H1 (cell line): ENCODE measurements around the gene LPAR3. TPM values are rescaled to one million over a fixed set of nuclear protein-coding genes. Genes with fewer than 3 reads are reported as not detected.

Experiments
- ATF3 ChIP-seq: IDR thresholded peaks from 2 replicates; pipeline ENCODE4 v1.6.1; 2011; ENCODE audit warnings: low read depth, mild to moderate bottlenecking, low read length; ENCODE audit not compliant: insufficient read depth
- CHD7 ChIP-seq: fragments of 300-600 bp; sonication (generic); IDR thresholded peaks from 2 replicates; pipeline ENCODE4 v1.7.1; 2012; ENCODE audit warnings: low read length, moderate library complexity, mild to moderate bottlenecking, inconsistent platforms; ENCODE audit not compliant: insufficient replicate concordance
- E2F6 ChIP-seq: IDR thresholded peaks from 2 replicates; pipeline ENCODE4 v1.6.1; 2012; ENCODE audit warnings: inconsistent platforms
- JUND ChIP-seq: IDR thresholded peaks from 2 replicates; pipeline ENCODE4 v1.6.1; 2011; ENCODE audit warnings: mild to moderate bottlenecking, improper control_type of control experiment, low read length
- KDM4A ChIP-seq: IDR thresholded peaks from one replicate; pipeline ENCODE4 v1.7.1; 2012; ENCODE audit warnings: low read depth, mild to moderate bottlenecking, moderate library complexity, low read length, inconsistent platforms; ENCODE audit not compliant: severe bottlenecking
- PHF8 ChIP-seq: fragments of 200-600 bp; sonication (generic); conservative IDR thresholded peaks from 2 replicates; pipeline ENCODE4 v1.7.1; 2012; ENCODE audit warnings: low read depth, mild to moderate bottlenecking, inconsistent platforms, low read length, moderate library complexity
- RXRA ChIP-seq: IDR thresholded peaks from 2 replicates; pipeline ENCODE4 v1.6.1; 2011; ENCODE audit warnings: low read depth, mild to moderate bottlenecking, low read length, moderate library complexity; ENCODE audit not compliant: insufficient read depth
- polyA plus RNA-seq, 7 experiments: library from polyadenylated mRNA; depleted of rRNA in 3 of 7; stranded (reverse) in 5 of 7; unstranded in 2 of 7; fragments of >200 nt in 5 of 7; fragments of 200-250 nt in 2 of 7; gene quantifications; 1 replicate in 5 of 7; 2 replicates in 1 of 7; 4 replicates in 1 of 7; pipeline versions ENCODE4 v1.2.1 to v1.2.3, GENCODE V29; 2011 to 2013; ENCODE audit warnings: missing spikeins in 2 of 7, mixed read lengths in 2 of 7
- total RNA-seq: library from RNA; stranded (reverse); fragmentation: NEBNext Ultra II Directional; extraction: Animal tissue kit (Norgen Biotek cat#: 25700); gene quantifications from 2 replicates; pipeline ENCODE4 v1.2.1, GENCODE V29; 2021

LPAR3 gene
- total and polyA plus RNA-seq, 2 of the 8 experiments (the other 6 are each of a cell fraction or from before 2014, with no cell fraction given), result 17.1 to 25.4 TPM

- no peak for TF ChIP-seq JUND
- no peak for TF ChIP-seq CHD7
- TF ChIP-seq PHF8, result no peak
- TF ChIP-seq ATF3, result no peak
- no peak for TF ChIP-seq E2F6
- no peak for TF ChIP-seq KDM4A
- TF ChIP-seq RXRA, result no peak
- TF ChIP-seq, all 59 proteins: peak for 0
Measured at GRCh38 chr1:84775535-84775920, 117.5 kb downstream of the LPAR3 start (continued).
